Measurements from ENCODE around the gene SYNC. TPM values are rescaled to one million over a fixed set of nuclear protein-coding genes. Genes with fewer than 3 reads are reported as not detected.
A peak's percentile ranks its signal among the peaks of the same experiment; 100 is the strongest.
"Not testable (repeated sequence)": the region's sequence is repeated elsewhere in the genome, so short reads cannot be mapped to it uniquely, and the experiment has no call there.

SYNC gene
- polyA plus RNA-seq, 3 donors, result 0.05 TPM; not detected in 2

DNA sequence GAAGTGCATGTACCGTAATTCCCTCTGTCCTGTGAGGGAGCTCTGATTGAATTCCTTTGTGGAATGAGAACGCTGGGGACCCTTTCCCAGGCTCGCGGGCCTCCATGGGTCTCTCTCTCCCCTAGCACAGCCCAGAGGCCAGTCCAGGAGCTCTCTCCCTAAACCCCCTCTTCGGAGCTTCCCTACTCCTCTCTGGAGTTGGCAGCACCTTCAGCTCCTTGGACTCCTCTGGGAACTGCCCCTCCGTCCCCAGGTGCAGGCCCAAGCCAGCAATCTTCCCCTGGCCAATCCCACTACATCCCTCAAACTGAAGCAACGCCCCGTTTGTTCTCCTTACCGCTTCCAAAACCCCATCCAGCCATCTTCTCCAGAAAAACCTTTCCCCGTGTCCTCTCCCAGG is 10.5 kb upstream of the SYNC start:
- Histone ChIP-seq H2AFZ (ENCODE audit: insufficient read depth, low read depth, low read length, poor library complexity, severe bottlenecking) (no peak overlapping the region), H4K20me1 (ENCODE audit: insufficient read depth, low read length) (no peaks in the 10 kb centered on the region), H3K4me3 (replicated peaks in 1 of 3; ENCODE audit: low read depth in 2 of 3, low read length in 3 of 3) (no peak overlapping the region), H3K27ac (ENCODE audit: low read depth in 1 of 2, low read length in 2 of 2) (no peak overlapping the region), H3K9ac (ENCODE audit: insufficient read depth, low read length, poor library complexity, severe bottlenecking) (no peak overlapping the region), H3K27me3 (ENCODE audit: control insufficient read depth in 2 of 2, insufficient read depth in 2 of 2, low read length in 2 of 2) (no peaks in the 10 kb centered on the region), H3K4me1 (ENCODE audit: control insufficient read depth in 1 of 2, insufficient read depth in 2 of 2, low read length in 2 of 2) (peaks cover 17 to 31% of the 10 kb centered on the region in 2 donors), H3K4me2 (replicated peaks; ENCODE audit: extremely low read depth, low read length, poor library complexity, severe bottlenecking) (no peak overlapping the region), H3K79me2 (ENCODE audit: insufficient read depth, low read length) (no peaks in the 10 kb centered on the region), H3K9me3 (replicated peaks in 1 of 2; ENCODE audit: control insufficient read depth in 1 of 2, insufficient read depth in 1 of 2, low read length in 2 of 2) (no peaks in the 10 kb centered on the region), H3K36me3 (replicated peaks in 1 of 2; ENCODE audit: control insufficient read depth in 1 of 2, insufficient read depth in 2 of 2, low read length in 2 of 2) (no peaks in the 10 kb centered on the region)
- TF ChIP-seq, protein P1, sequence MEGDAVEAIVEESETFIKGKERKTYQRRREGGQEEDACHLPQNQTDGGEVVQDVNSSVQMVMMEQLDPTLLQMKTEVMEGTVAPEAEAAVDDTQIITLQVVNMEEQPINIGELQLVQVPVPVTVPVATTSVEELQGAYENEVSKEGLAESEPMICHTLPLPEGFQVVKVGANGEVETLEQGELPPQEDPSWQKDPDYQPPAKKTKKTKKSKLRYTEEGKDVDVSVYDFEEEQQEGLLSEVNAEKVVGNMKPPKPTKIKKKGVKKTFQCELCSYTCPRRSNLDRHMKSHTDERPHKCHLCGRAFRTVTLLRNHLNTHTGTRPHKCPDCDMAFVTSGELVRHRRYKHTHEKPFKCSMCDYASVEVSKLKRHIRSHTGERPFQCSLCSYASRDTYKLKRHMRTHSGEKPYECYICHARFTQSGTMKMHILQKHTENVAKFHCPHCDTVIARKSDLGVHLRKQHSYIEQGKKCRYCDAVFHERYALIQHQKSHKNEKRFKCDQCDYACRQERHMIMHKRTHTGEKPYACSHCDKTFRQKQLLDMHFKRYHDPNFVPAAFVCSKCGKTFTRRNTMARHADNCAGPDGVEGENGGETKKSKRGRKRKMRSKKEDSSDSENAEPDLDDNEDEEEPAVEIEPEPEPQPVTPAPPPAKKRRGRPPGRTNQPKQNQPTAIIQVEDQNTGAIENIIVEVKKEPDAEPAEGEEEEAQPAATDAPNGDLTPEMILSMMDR (IDR thresholded peaks at IDR 0.05), result no peak
- Mint-ChIP-seq H3K27me3 (ENCODE audit: low read depth in 3 of 3) (peaks cover 5 to 14% (median 10%) of the 10 kb centered on the region in 3 donors), H3K27ac (peak overlapping the region in 1 of 7 donors; percentile 33), H3K4me1 (peaks cover 30% of the 10 kb centered on the region), H3K36me3 (no peaks in the 10 kb centered on the region), H3K9me3 (peaks cover 0 to 2% (median 0%) of the 10 kb centered on the region in 7 donors), H3K4me3 (peak overlapping the region; percentile 72 to 88)
- DNase-seq, result no peak
- intact Hi-C loops (cut with micrococcal nuclease), result loop anchor here (5.0 kb wide), 2 partner anchors 54 to 59 kb away; no protein-coding TSS in a partner anchor
- WGBS (ENCODE audit: insufficient coverage), result 100% methylated on average over 6 of the region's 10 CpGs

DNA sequence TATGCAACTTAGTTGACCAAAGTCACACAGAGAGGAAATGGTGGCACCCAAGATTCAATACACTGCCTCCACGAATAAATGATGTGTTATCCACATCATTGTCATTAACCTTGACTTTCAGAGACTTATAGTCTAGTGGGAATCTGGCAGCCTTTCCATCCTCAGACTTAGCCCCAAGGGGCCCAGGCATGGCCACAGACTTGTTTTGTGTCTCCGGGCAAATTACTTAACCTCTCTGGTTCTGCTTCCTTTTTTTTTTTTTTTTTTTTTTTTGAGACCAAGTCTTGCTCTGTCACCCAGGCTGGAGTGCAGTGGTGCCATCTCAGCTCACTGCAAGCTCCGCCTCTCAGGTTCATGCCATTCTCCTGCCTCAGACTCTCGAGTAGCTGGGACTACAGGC is 8.7 kb upstream of the SYNC start:
- Mint-ChIP-seq H3K27ac (peak overlapping the region; percentile 53 to 91 (median 83)), H3K4me3 (peak overlapping the region; percentile 55 to 72), H3K4me1 (peaks cover 23% of the 10 kb centered on the region)
- not testable (repeated sequence) for H3K27me3 Mint-ChIP-seq (ENCODE audit: low read depth in 3 of 3); H3K9me3 Mint-ChIP-seq; H3K36me3 ChIP-seq (replicated peaks in 1 of 2; ENCODE audit: control insufficient read depth in 1 of 2, insufficient read depth in 2 of 2, low read length in 2 of 2); H3K9me3 ChIP-seq (replicated peaks in 1 of 2; ENCODE audit: control insufficient read depth in 1 of 2, insufficient read depth in 1 of 2, low read length in 2 of 2); H4K20me1 ChIP-seq (ENCODE audit: insufficient read depth, low read length); H3K36me3 Mint-ChIP-seq; H3K27me3 ChIP-seq (ENCODE audit: control insufficient read depth in 2 of 2, insufficient read depth in 2 of 2, low read length in 2 of 2); H3K4me3 ChIP-seq (replicated peaks in 1 of 3; ENCODE audit: low read depth in 2 of 3, low read length in 3 of 3); H3K9ac ChIP-seq (ENCODE audit: insufficient read depth, low read length, poor library complexity, severe bottlenecking); H3K79me2 ChIP-seq (ENCODE audit: insufficient read depth, low read length)
- peak overlapping the region in 1 of 2 donors; percentile 61 for H3K27ac ChIP-seq (ENCODE audit: low read depth in 1 of 2, low read length in 2 of 2)
- H3K4me1 ChIP-seq (ENCODE audit: control insufficient read depth in 1 of 2, insufficient read depth in 2 of 2, low read length in 2 of 2), result peaks cover 17 to 25% of the 10 kb centered on the region in 2 donors
- WGBS (ENCODE audit: insufficient coverage), result 40% methylated on average over 1 of the region's 4 CpGs
- H3K4me2 ChIP-seq (replicated peaks; ENCODE audit: extremely low read depth, low read length, poor library complexity, severe bottlenecking), result peak overlapping the region; percentile 9
- DNase-seq, result peak; percentile 34 to 44 (median 39)
- H2AFZ ChIP-seq (ENCODE audit: insufficient read depth, low read depth, low read length, poor library complexity, severe bottlenecking), result peak overlapping the region; percentile 85
- intact Hi-C loops (cut with micrococcal nuclease), result loop anchor here (5.0 kb wide), 2 partner anchors 56 to 61 kb away; no protein-coding TSS in a partner anchor

Measured in CD14-positive monocyte (primary cell).